ENCODE results near the gene MXD3. TPM values are rescaled to one million over a fixed set of nuclear protein-coding genes. Genes with fewer than 3 reads are reported as not detected.

MXD3 gene
- total RNA-seq, 1 donor from 2014 or later = 8.4 TPM

DNA sequence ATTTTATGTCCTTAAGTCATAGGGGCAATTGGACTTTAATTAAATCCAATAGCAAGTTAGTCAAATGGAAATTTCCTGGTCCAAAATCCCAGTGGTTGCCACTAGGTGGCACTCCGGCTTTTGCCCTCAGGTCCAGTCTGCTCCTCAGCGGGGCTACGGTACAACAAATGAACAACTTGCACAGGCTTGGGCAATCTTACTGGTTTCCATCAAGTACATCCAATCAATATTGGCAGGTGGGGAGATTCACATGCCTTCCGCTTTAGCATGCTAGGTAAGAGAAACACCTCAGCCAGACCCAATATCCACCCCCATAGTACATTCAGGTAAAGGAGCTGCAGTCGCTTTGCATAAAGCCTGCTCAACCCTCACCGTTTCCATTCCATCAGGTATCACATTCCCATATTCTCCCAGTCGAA is 6.3 kb upstream of the MXD3 start:
- no peak overlapping the region for H3K4me3 Mint-ChIP-seq (ENCODE audit: unreplicated experiment)
- peaks cover 2% of the 10 kb centered on the region for H3K36me3 Mint-ChIP-seq (ENCODE audit: low read depth)
- H3K9me3 Mint-ChIP-seq (ENCODE audit: low read depth) = no peaks in the 10 kb centered on the region
- peaks cover under 1% of the 10 kb centered on the region for H3K4me1 Mint-ChIP-seq (ENCODE audit: low read depth)
- H3K27ac Mint-ChIP-seq (ENCODE audit: unreplicated experiment) = no peak overlapping the region
- no peaks in the 10 kb centered on the region for H3K27me3 Mint-ChIP-seq (ENCODE audit: low read depth)
- TF ChIP-seq, protein P1, sequence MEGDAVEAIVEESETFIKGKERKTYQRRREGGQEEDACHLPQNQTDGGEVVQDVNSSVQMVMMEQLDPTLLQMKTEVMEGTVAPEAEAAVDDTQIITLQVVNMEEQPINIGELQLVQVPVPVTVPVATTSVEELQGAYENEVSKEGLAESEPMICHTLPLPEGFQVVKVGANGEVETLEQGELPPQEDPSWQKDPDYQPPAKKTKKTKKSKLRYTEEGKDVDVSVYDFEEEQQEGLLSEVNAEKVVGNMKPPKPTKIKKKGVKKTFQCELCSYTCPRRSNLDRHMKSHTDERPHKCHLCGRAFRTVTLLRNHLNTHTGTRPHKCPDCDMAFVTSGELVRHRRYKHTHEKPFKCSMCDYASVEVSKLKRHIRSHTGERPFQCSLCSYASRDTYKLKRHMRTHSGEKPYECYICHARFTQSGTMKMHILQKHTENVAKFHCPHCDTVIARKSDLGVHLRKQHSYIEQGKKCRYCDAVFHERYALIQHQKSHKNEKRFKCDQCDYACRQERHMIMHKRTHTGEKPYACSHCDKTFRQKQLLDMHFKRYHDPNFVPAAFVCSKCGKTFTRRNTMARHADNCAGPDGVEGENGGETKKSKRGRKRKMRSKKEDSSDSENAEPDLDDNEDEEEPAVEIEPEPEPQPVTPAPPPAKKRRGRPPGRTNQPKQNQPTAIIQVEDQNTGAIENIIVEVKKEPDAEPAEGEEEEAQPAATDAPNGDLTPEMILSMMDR (IDR thresholded peaks at IDR 0.05) = peak; percentile 91
- no peak for DNase-seq (ENCODE audit: low spot score)

DNA sequence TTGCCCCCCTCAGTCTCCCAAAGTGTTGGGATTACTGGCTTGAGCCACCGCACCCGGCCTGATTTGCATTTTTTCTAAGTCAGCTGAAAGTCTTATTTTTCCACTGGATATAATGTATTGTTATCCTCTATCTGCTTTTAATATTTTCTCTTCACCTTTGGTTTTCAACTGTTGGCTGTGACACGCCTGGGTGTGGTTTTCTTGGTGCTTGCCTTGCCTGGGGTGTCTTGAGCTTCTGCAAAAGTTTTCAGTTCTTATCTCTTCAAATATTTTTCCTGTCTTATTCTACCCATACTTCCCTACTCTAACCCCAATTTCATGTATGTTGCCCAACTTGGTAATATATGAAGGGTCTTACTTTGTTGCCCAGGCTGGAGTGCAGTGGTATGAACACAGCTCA is 4.3 kb upstream of the MXD3 start:
- H3K4me3 Mint-ChIP-seq (ENCODE audit: unreplicated experiment) = no peak overlapping the region
- no peak overlapping the region for H3K27ac Mint-ChIP-seq (ENCODE audit: unreplicated experiment)

DNA sequence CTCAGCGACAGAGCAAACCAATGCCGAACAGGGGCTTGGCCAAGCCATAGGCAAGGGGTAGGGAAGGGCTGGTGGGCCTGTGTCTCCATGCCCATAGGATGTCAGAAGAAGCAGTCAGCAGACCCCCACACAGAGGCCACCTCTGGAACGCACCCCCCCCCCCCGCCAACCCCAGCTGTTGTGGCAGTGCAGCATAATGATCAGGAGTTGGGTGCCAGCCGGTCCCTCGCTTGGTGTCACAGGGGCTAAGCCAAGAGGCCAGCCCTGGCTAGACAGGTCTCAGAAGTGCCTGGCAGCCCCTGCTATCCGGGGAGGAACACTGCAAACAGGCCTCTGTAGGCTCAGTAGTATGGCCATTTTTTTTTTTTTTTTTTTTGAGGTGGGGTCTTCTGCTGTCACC is 3.7 kb upstream of the MXD3 start:
- no peak overlapping the region for H3K27ac Mint-ChIP-seq (ENCODE audit: unreplicated experiment)
- peaks cover 2% of the 10 kb centered on the region for H3K36me3 Mint-ChIP-seq (ENCODE audit: low read depth)
- DNase-seq (ENCODE audit: low spot score) = no peak
- no peak overlapping the region for H3K4me3 Mint-ChIP-seq (ENCODE audit: unreplicated experiment)
- TF ChIP-seq, protein P1 (IDR thresholded peaks at IDR 0.05) = no peak
- peaks cover 19% of the 10 kb centered on the region for H3K4me1 Mint-ChIP-seq (ENCODE audit: low read depth)
- H3K9me3 Mint-ChIP-seq (ENCODE audit: low read depth) = no peaks in the 10 kb centered on the region
- no peaks in the 10 kb centered on the region for H3K27me3 Mint-ChIP-seq (ENCODE audit: low read depth)

More for the DNA sequence above, 4.3 kb upstream of the MXD3 start:
- H3K27me3 Mint-ChIP-seq (ENCODE audit: low read depth) = no peaks in the 10 kb centered on the region
- DNase-seq (ENCODE audit: low spot score) = peak; percentile 10
- no peaks in the 10 kb centered on the region for H3K9me3 Mint-ChIP-seq (ENCODE audit: low read depth)
- H3K4me1 Mint-ChIP-seq (ENCODE audit: low read depth) = peaks cover 14% of the 10 kb centered on the region
- H3K36me3 Mint-ChIP-seq (ENCODE audit: low read depth) = peaks cover 2% of the 10 kb centered on the region
- TF ChIP-seq, protein P1 (IDR thresholded peaks at IDR 0.05) = no peak

DNA sequence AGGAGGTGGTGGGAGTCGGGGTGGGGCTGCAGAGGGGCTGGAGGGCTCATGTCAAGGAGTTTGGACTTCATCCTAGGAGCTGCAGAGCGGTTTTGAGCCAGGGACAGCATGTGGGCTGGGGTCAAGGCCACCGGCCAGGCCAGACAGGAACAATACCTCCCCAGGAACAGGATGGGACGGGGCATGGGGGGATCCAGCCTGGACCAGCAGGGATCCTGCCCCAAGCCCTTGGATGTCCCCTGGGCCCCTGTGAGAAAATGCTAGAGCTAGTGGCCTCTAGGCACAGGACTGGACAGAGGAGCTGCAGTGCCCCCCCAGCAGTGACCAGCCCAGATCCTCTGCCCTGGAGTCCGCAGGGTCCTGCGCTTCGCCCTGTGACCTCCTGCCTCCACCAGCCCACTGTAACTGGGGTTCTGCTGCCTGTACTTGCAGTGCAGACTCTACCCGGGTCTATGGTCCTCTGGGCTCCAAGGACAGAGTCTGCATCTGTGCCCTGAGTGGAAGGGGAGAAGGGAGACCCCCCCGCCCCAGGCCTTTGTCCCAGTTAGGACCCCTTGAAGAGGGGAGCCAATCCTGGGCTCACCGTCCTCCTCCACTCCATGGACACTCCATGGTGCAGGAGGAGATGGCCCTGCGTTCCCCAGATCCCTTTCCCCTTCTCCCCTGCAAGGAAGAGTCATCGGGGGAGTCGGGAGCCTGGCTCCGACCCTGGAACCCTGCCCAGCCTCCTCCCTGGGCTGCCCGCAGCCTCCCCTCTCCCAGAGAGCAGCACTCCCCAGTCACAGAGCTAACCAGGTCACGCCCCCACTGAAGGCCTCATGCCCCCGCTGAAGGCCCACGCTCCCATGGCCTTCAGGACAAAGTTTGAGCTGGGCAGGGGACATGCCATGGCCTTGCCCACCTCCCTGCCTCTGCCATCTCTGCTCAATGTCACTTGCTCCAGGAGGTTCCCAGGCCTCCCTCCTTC is 3.0 kb upstream of the MXD3 start:
- TF ChIP-seq, protein P1 (IDR thresholded peaks at IDR 0.05) = no peak
- DNase-seq (ENCODE audit: low spot score) = peak; percentile 74
- Mint-ChIP-seq H3K27me3 (ENCODE audit: low read depth) (no peaks in the 10 kb centered on the region), H3K4me1 (ENCODE audit: low read depth) (peaks cover 23% of the 10 kb centered on the region), H3K9me3 (ENCODE audit: low read depth) (no peaks in the 10 kb centered on the region), H3K27ac (ENCODE audit: unreplicated experiment) (no peak overlapping the region), H3K4me3 (ENCODE audit: unreplicated experiment) (no peak overlapping the region), H3K36me3 (ENCODE audit: low read depth) (peaks cover 1% of the 10 kb centered on the region)

DNA sequence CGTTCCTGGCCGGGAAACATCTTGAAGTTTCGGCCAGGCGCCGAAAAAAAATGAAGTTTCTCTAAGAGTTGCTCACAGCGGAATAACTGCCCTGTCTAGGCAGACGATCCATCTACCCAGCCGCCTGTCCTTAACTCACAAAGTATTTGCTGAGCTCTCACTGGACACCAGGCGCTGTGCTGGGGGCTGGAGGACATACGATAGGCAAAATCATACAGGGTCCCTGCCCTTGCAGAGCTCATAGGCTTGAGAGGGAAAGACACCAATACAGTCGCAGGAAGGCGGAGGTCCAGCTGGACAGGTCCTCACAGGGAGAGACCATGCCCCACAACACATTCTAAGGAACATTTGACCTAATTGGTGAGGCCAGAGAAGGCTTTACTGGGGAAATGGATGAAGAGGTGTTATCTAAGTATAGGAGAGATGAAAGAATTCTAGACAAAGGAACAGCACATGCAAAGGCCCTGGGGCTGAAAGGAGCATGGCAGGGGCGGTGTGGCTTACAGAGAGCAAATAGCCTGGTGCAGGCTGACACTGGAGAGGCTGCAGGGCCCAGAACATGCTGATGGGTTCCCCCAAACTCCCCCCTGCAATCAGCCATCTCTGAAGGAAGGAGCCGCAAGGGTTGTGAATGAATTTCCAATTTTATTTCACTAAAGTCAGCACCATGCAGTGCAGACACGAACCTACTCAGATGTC is 2.0 kb upstream of the MXD3 start:
- Mint-ChIP-seq H3K9me3 (ENCODE audit: low read depth) (no peaks in the 10 kb centered on the region), H3K36me3 (ENCODE audit: low read depth) (no peaks in the 10 kb centered on the region), H3K27ac (ENCODE audit: unreplicated experiment) (no peak overlapping the region), H3K4me1 (ENCODE audit: low read depth) (peaks cover 23% of the 10 kb centered on the region), H3K27me3 (ENCODE audit: low read depth) (no peaks in the 10 kb centered on the region), H3K4me3 (ENCODE audit: unreplicated experiment) (no peak overlapping the region)
- DNase-seq (ENCODE audit: low spot score) = no peak
- TF ChIP-seq, protein P1 (IDR thresholded peaks at IDR 0.05) = no peak
